GM21825 (cell line): Measurements from ENCODE around the gene ZER1.
"Not testable (repeated sequence)": the region's sequence is repeated elsewhere in the genome, so short reads cannot be mapped to it uniquely, and the experiment has no call there.

Experiments
- ATAC-seq: cut with Tn5 transposase; IDR thresholded peaks from one replicate; pipeline ENCODE4 v1.9.1; 2021; ENCODE audit warnings: mild to moderate bottlenecking, moderate library complexity; ENCODE audit not compliant: unreplicated experiment

ZER1 gene

GRCh38 chr9:128771745-128772519 is at the start of gene ZER1:
ZER1 (minus strand) TSS chr9:128771927; CDS start chr9:128755565, 16,362 bp downstream.
- ATAC-seq = peak; percentile 87

- ATAC-seq = no peak
Observed at GRCh38 chr9:128820665-128821583, 49.2 kb upstream of the ZER1 start.

GRCh38 chr9:128819716-128820664 is 48.3 kb upstream of the ZER1 start:
- ATAC-seq = no peak

GRCh38 chr9:128818839-128819715 is 47.4 kb upstream of the ZER1 start:
- ATAC-seq = peak; percentile 27

- ATAC-seq = peak; percentile 92
Observed at GRCh38 chr9:128818099-128818838, 46.5 kb upstream of the ZER1 start, which contains the start of gene ENDOG. ENDOG (plus strand) TSS chr9:128818500; CDS start chr9:128818685, 185 bp downstream.

- ATAC-seq = no peak
Observed at GRCh38 chr9:128810873-128811272, 39.1 kb upstream of the ZER1 start.

- ATAC-seq = no peak
Observed at GRCh38 chr9:128809831-128810230, 38.1 kb upstream of the ZER1 start.

GRCh38 chr9:128809036-128809599 is 37.4 kb upstream of the ZER1 start:
- no peak for ATAC-seq

- no peak for ATAC-seq
Observed at GRCh38 chr9:128808543-128808942, 36.8 kb upstream of the ZER1 start.

GRCh38 chr9:128807827-128808226 is 36.1 kb upstream of the ZER1 start:
- no peak for ATAC-seq

GRCh38 chr9:128805661-128806060 is 33.9 kb upstream of the ZER1 start:
- no peak for ATAC-seq

- ATAC-seq = no peak
Observed at GRCh38 chr9:128802482-128802881, 30.8 kb upstream of the ZER1 start.

GRCh38 chr9:128800061-128800460 is 28.3 kb upstream of the ZER1 start:
- ATAC-seq = no peak

GRCh38 chr9:128798896-128799295 is 27.2 kb upstream of the ZER1 start:
- no peak for ATAC-seq

- not testable (repeated sequence) for ATAC-seq
Observed at GRCh38 chr9:128794961-128795360, 23.2 kb upstream of the ZER1 start.

- ATAC-seq = no peak
Observed at GRCh38 chr9:128792978-128793686, 21.4 kb upstream of the ZER1 start.

- ATAC-seq = no peak
Observed at GRCh38 chr9:128792134-128792533, 20.4 kb upstream of the ZER1 start.

- ATAC-seq = no peak
Observed at GRCh38 chr9:128790536-128790935, 18.8 kb upstream of the ZER1 start.
